ENCODE data around the gene WDR11. TPM values are rescaled to one million over a fixed set of nuclear protein-coding genes. Genes with fewer than 3 reads are reported as not detected.

The WDR11 gene
- total RNA-seq, 2 donors from 2014 or later = 29.0 to 30.2 TPM

- Mint-ChIP-seq H3K4me3 (no peak overlapping the region), H3K4me1 (no peaks in the 10 kb centered on the region), H3K9me3 (no peaks in the 10 kb centered on the region), H3K27me3 (peaks cover 12% of the 10 kb centered on the region), H3K27ac (no peak overlapping the region), H3K36me3 (ENCODE audit: low read depth) (no peaks in the 10 kb centered on the region)
- ATAC-seq (replicated peaks) = no peak
Observed at GRCh38 chr10:120828763-120829319, 22.3 kb upstream of the WDR11 start.

- Mint-ChIP-seq H3K36me3 (ENCODE audit: low read depth) (no peaks in the 10 kb centered on the region), H3K9me3 (no peaks in the 10 kb centered on the region), H3K27me3 (peaks cover 12% of the 10 kb centered on the region), H3K27ac (no peak overlapping the region), H3K4me1 (no peaks in the 10 kb centered on the region), H3K4me3 (no peak overlapping the region)
- no peak for ATAC-seq (replicated peaks)
Observed at GRCh38 chr10:120832106-120832505, 19.1 kb upstream of the WDR11 start.

GRCh38 chr10:120833222-120833928 lies 17.8 kb upstream of the WDR11 start:
- Mint-ChIP-seq H3K27ac (no peak overlapping the region), H3K4me1 (no peaks in the 10 kb centered on the region), H3K4me3 (no peak overlapping the region), H3K27me3 (peaks cover 12% of the 10 kb centered on the region), H3K9me3 (no peaks in the 10 kb centered on the region), H3K36me3 (ENCODE audit: low read depth) (no peaks in the 10 kb centered on the region)
- peak; percentile 24 for ATAC-seq (replicated peaks)

- Mint-ChIP-seq H3K4me1 (no peaks in the 10 kb centered on the region), H3K9me3 (no peaks in the 10 kb centered on the region), H3K4me3 (no peak overlapping the region), H3K27ac (no peak overlapping the region), H3K36me3 (ENCODE audit: low read depth) (no peaks in the 10 kb centered on the region), H3K27me3 (peaks cover 14% of the 10 kb centered on the region)
- ATAC-seq (replicated peaks) = no peak
Observed at GRCh38 chr10:120835603-120836002, 15.6 kb upstream of the WDR11 start.

GRCh38 chr10:120838941-120839340 lies 12.2 kb upstream of the WDR11 start:
- no peak for ATAC-seq (replicated peaks)
- Mint-ChIP-seq H3K4me3 (no peak overlapping the region), H3K4me1 (no peaks in the 10 kb centered on the region), H3K27ac (no peak overlapping the region), H3K27me3 (peaks cover 6% of the 10 kb centered on the region), H3K36me3 (ENCODE audit: low read depth) (no peaks in the 10 kb centered on the region), H3K9me3 (no peaks in the 10 kb centered on the region)

GRCh38 chr10:120841522-120842189 lies 9.5 kb upstream of the WDR11 start:
- H3K4me1 Mint-ChIP-seq = no peaks in the 10 kb centered on the region
- ATAC-seq (replicated peaks) = no peak
- H3K9me3 Mint-ChIP-seq = no peaks in the 10 kb centered on the region
- H3K27me3 Mint-ChIP-seq = peaks cover 6% of the 10 kb centered on the region
- no peaks in the 10 kb centered on the region for H3K36me3 Mint-ChIP-seq (ENCODE audit: low read depth)
- no peak overlapping the region for H3K27ac Mint-ChIP-seq
- H3K4me3 Mint-ChIP-seq = no peak overlapping the region

- H3K4me1 Mint-ChIP-seq = peaks cover 29% of the 10 kb centered on the region
- H3K9me3 Mint-ChIP-seq = no peaks in the 10 kb centered on the region
- ATAC-seq (replicated peaks) = no peak
Observed at GRCh38 chr10:120854388-120854787, 3.2 kb downstream of the WDR11 start.

GRCh38 chr10:120861178-120861855 lies 10.2 kb downstream of the WDR11 start:
- no peak for ATAC-seq (replicated peaks)
- Mint-ChIP-seq H3K27ac (no peak overlapping the region), H3K27me3 (no peaks in the 10 kb centered on the region), H3K36me3 (ENCODE audit: low read depth) (peaks cover 59% of the 10 kb centered on the region), H3K4me3 (no peak overlapping the region), H3K9me3 (no peaks in the 10 kb centered on the region), H3K4me1 (no peaks in the 10 kb centered on the region)

More at GRCh38 chr10:120854388-120854787, 3.2 kb downstream of the WDR11 start:
- peaks cover 46% of the 10 kb centered on the region for H3K36me3 Mint-ChIP-seq (ENCODE audit: low read depth)
- H3K27ac Mint-ChIP-seq = no peak overlapping the region
- H3K27me3 Mint-ChIP-seq = no peaks in the 10 kb centered on the region
- peak overlapping the region; percentile 8 for H3K4me3 Mint-ChIP-seq

- H3K27me3 Mint-ChIP-seq = no peaks in the 10 kb centered on the region
- no peaks in the 10 kb centered on the region for H3K9me3 Mint-ChIP-seq
- H3K4me1 Mint-ChIP-seq = no peaks in the 10 kb centered on the region
- peaks cover 79% of the 10 kb centered on the region for H3K36me3 Mint-ChIP-seq (ENCODE audit: low read depth)
- no peak for ATAC-seq (replicated peaks)
- H3K4me3 Mint-ChIP-seq = no peak overlapping the region
- H3K27ac Mint-ChIP-seq = no peak overlapping the region
Observed at GRCh38 chr10:120873741-120874140, 22.6 kb downstream of the WDR11 start.

GRCh38 chr10:120883071-120883470 lies 31.9 kb downstream of the WDR11 start:
- H3K9me3 Mint-ChIP-seq = no peaks in the 10 kb centered on the region
- H3K27me3 Mint-ChIP-seq = no peaks in the 10 kb centered on the region
- no peaks in the 10 kb centered on the region for H3K4me1 Mint-ChIP-seq
- ATAC-seq (replicated peaks) = no peak
- peaks cover 85% of the 10 kb centered on the region for H3K36me3 Mint-ChIP-seq (ENCODE audit: low read depth)
- no peak overlapping the region for H3K27ac Mint-ChIP-seq
- no peak overlapping the region for H3K4me3 Mint-ChIP-seq

- Mint-ChIP-seq H3K27me3 (no peaks in the 10 kb centered on the region), H3K9me3 (no peaks in the 10 kb centered on the region), H3K36me3 (ENCODE audit: low read depth) (peaks cover 95% of the 10 kb centered on the region), H3K4me1 (no peaks in the 10 kb centered on the region), H3K27ac (no peak overlapping the region), H3K4me3 (no peak overlapping the region)
- ATAC-seq (replicated peaks) = no peak
Observed at GRCh38 chr10:120887482-120887881, 36.3 kb downstream of the WDR11 start.

- no peaks in the 10 kb centered on the region for H3K4me1 Mint-ChIP-seq
- ATAC-seq (replicated peaks) = no peak
- H3K4me3 Mint-ChIP-seq = no peak overlapping the region
- H3K27me3 Mint-ChIP-seq = no peaks in the 10 kb centered on the region
- H3K9me3 Mint-ChIP-seq = no peaks in the 10 kb centered on the region
- H3K27ac Mint-ChIP-seq = no peak overlapping the region
- H3K36me3 Mint-ChIP-seq (ENCODE audit: low read depth) = peaks cover 90% of the 10 kb centered on the region
Observed at GRCh38 chr10:120891365-120891764, 40.2 kb downstream of the WDR11 start.

GRCh38 chr10:120894556-120894955 lies 43.4 kb downstream of the WDR11 start:
- H3K9me3 Mint-ChIP-seq = no peaks in the 10 kb centered on the region
- no peaks in the 10 kb centered on the region for H3K27me3 Mint-ChIP-seq
- no peak for ATAC-seq (replicated peaks)
- H3K27ac Mint-ChIP-seq = no peak overlapping the region
- peaks cover 77% of the 10 kb centered on the region for H3K36me3 Mint-ChIP-seq (ENCODE audit: low read depth)
- H3K4me3 Mint-ChIP-seq = no peak overlapping the region
- no peaks in the 10 kb centered on the region for H3K4me1 Mint-ChIP-seq

- no peak for ATAC-seq (replicated peaks)
- H3K4me1 Mint-ChIP-seq = no peaks in the 10 kb centered on the region
- H3K36me3 Mint-ChIP-seq (ENCODE audit: low read depth) = peaks cover 78% of the 10 kb centered on the region
- H3K4me3 Mint-ChIP-seq = no peak overlapping the region
- H3K27me3 Mint-ChIP-seq = no peaks in the 10 kb centered on the region
- H3K9me3 Mint-ChIP-seq = no peaks in the 10 kb centered on the region
- H3K27ac Mint-ChIP-seq = no peak overlapping the region
Observed at GRCh38 chr10:120897343-120897742, 46.2 kb downstream of the WDR11 start.

- Mint-ChIP-seq H3K27ac (no peak overlapping the region), H3K4me1 (no peaks in the 10 kb centered on the region), H3K27me3 (no peaks in the 10 kb centered on the region), H3K36me3 (ENCODE audit: low read depth) (peaks cover 100% of the 10 kb centered on the region), H3K4me3 (no peak overlapping the region), H3K9me3 (peaks cover 4% of the 10 kb centered on the region)
- ATAC-seq (replicated peaks) = no peak
Observed at GRCh38 chr10:120905268-120905667, 54.1 kb downstream of the WDR11 start.
